ENCODE measurements around the gene NABP2.
A peak's percentile ranks its signal among the peaks of the same experiment; 100 is the strongest.

The NABP2 gene

DNA sequence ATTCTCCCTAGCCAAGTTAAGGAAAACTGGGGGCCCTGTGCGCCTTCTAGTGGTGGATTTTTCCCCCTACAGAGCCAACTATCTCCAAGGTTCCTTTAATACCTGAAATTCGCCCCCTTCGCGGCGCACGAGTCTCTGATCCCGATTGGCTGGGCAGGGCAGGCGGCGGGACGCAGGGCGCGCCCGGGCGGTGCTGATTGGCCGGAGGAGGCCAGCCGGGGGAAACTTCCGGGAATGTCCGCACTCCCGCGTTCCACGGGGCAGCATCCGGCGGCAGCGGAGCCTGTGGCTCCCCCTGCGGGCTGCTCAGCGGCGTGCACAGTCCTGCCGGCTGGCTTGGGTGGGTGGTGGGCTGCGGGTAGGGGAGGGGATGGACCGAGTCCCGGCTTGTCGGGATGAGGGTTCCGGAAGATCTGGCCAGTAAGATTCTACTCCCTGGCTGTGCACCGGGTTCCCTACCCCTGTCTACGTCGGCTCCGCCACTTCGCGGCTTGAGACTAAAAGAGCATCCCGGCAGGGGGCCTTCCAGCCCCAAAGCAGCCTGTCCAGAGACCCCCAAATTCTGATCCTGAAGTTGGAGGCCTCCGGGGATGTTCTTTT is at the start of gene NABP2:
Gene NABP2 (plus strand): TSS at position 241 of the 600 bp plus-strand sequence. CDS start 515 bp downstream, outside the sequence.
- Histone ChIP-seq H3K4me3 (peak within 1 kb of the TSS; percentile 79), H3K27ac (peak within 1 kb of the TSS; percentile 81 to 98)
- peak; percentile 90 for TF ChIP-seq CTCF (IDR thresholded peaks at IDR 0.05)
- DNase-seq (ENCODE audit: low spot score): peak; percentile 99

DNA sequence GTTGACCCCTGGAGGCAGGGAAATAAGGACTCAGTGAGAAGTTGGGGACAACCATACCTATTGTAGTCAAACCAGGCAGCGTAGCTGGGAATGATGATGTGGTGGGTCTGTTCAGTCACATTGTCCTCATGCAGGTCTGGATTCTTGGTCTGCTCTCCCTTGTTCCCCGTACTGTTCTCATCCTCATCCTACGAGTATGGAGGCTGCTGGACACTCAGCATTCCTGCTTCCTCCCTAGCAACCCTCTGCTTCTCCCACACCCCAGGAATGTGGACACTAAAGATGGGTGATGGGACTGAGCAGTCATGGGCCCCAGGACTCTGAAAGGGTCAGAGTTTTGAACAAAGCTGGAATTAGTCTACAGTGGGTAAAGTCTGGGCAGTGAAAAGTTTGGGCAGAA is 45.8 kb upstream of the NABP2 start:
- Histone ChIP-seq H3K27ac (no peak overlapping the region), H3K4me3 (no peak overlapping the region)
- TF ChIP-seq CTCF (IDR thresholded peaks at IDR 0.05): no peak
- no peak for DNase-seq (ENCODE audit: low spot score)

DNA sequence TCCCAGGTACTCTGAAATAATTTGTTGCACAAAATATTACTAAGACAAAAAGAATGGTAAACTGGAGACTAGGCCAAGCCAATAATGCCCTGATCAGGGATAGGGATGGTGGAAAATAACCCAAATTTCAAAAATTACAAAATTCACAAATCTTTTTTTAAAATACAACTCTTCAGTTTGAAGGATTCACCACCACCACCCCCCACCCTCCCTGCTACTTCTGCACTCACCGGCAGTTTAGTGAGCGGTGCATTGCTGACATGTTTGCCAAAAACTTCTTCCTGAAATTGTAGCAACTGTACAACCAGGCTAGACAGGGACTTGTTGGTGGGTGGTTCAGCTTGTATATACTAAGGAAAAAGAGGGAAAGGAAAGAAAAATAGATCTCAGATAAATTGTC is 37.2 kb upstream of the NABP2 start:
- no peak for DNase-seq (ENCODE audit: low spot score)
- no peak overlapping the region for H3K4me3 ChIP-seq
- TF ChIP-seq CTCF (IDR thresholded peaks at IDR 0.05): no peak
- no peak overlapping the region for H3K27ac ChIP-seq

- DNase-seq (ENCODE audit: low spot score): no peak
- no peak for TF ChIP-seq CTCF (IDR thresholded peaks at IDR 0.05)
- peak overlapping the region; percentile 86 for H3K4me3 ChIP-seq
- H3K27ac ChIP-seq: peak overlapping the region; percentile 82 to 95
Observed at GRCh38 chr12:56188131-56188777, 35.9 kb upstream of the NABP2 start.

DNA sequence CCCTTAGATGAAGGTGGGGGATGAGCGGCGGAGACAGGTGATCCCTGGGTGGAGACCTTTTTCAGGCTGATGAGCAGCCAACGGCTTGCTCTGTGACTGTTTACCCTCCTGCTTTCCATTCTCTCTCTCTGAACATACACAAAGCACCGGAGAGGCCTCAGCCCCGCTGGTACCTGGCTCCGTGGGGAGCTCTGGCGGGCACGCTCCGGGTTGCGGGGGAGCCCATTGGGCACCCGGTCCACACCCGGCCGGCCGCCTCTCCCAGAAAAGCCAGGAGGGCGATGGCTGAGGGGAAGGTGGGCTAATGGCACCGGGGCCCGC is 35.4 kb upstream of the NABP2 start:
- peak overlapping the region; percentile 82 to 95 for H3K27ac ChIP-seq
- peak overlapping the region; percentile 86 for H3K4me3 ChIP-seq
- TF ChIP-seq CTCF (IDR thresholded peaks at IDR 0.05): no peak
- no peak for DNase-seq (ENCODE audit: low spot score)

DNA sequence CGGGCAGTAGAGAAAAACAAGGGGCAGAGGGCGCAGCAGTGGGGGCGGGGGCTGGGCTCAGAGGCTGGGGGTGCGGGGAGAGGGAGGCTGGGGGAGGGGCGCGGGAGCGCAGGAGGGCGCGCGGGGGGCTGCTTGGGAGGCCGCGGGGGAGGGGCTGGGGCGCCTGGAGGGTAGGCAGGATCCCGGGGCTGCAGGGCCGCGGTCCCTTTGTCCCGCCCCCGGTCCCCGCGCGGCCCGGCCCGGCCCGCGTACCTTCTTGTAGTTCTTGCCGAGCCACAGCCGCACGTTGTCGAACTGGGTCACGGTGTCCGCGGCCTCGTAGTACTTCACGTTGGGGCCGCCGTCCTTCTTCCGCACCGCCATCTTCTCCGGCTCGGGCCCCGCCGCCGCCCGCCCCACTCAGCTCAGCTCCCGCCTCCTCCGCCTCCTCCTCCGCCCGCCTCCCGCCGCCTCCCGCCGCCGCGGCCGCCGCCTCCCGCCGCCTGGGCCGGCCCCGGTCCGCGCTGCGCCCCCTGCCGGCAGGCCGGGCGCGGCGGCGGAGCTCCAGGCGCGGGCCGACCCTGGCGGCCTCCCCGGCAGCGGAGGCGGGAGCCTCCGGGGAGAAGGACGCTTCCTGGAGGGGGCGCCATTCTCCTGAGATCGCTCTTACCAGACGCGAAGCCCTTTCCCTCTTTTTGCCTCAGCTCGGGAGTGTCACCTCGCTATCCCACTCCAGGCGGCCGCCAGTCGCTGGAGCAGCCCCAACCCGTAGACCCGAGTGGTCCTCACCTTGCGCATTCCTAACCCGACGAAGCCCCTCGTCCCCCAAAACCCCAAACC is 34.8 kb upstream of the NABP2 start, which contains the start of gene SMARCC2:
Gene SMARCC2 (minus strand): TSS at position 385 of the 819 bp plus-strand sequence. CDS start 22 bp downstream, at position 363.
- TF ChIP-seq CTCF (IDR thresholded peaks at IDR 0.05): peak; percentile 52
- DNase-seq (ENCODE audit: low spot score): peak; percentile 92

More for the DNA sequence above, 34.8 kb upstream of the NABP2 start, which contains the start of gene SMARCC2:
- peak within 1 kb of the TSS; percentile 86 for H3K4me3 ChIP-seq
- peak within 1 kb of the TSS; percentile 89 to 95 for H3K27ac ChIP-seq

Measured in coronary artery (tissue), 2 donors.